HepG2 (cell line): Measurements from ENCODE around the gene PLCB2. TPM values are rescaled to one million over a fixed set of nuclear protein-coding genes. Genes with fewer than 3 reads are reported as not detected.

Source experiments
- CREM ChIP-seq, 2 experiments: sonication (generic) in 1 of 2; formaldehyde crosslinking in 1 of 2; IDR thresholded peaks; 2 replicates each; pipeline versions ENCODE4 v1.4.0 to v1.6.1; 2016 to 2020; ENCODE audit warnings: antibody characterized with exemption in 1 of 2, mild to moderate bottlenecking in 1 of 2, missing genetic modification reagents in 1 of 2
- MNT ChIP-seq: fragments of 450-650 bp; IDR thresholded peaks from 2 replicates; pipeline ENCODE4 v1.6.1; 2016
- RAD21 ChIP-seq: fragments of 450-650 bp; formaldehyde crosslinking; IDR thresholded peaks from 2 replicates; pipeline ENCODE4 v1.5.0; 2020; ENCODE audit warnings: mild to moderate bottlenecking
- ZBTB38 ChIP-seq: sonication (generic); formaldehyde crosslinking; IDR thresholded peaks from 2 replicates; pipeline ENCODE4 v1.5.1; 2020; ENCODE audit warnings: mild to moderate bottlenecking, missing genetic modification reagents
- ZFP62 ChIP-seq: sonication (generic); formaldehyde crosslinking; IDR thresholded peaks from 2 replicates; pipeline ENCODE4 v1.4.0; 2020; ENCODE audit warnings: missing genetic modification reagents
- ZNF446 ChIP-seq: sonication (generic); formaldehyde crosslinking; IDR thresholded peaks from 2 replicates; pipeline ENCODE4 v1.5.0; 2020; ENCODE audit warnings: mild to moderate bottlenecking, missing genetic modification reagents
- ZNF569 ChIP-seq: sonication (generic); formaldehyde crosslinking; IDR thresholded peaks from 2 replicates; pipeline ENCODE4 v1.5.0; 2020; ENCODE audit warnings: mild to moderate bottlenecking, missing genetic modification reagents, moderate library complexity, borderline replicate concordance
- ZNF607 ChIP-seq: sonication (generic); formaldehyde crosslinking; IDR thresholded peaks from 2 replicates; pipeline ENCODE4 v1.5.1; 2020; ENCODE audit warnings: missing genetic modification reagents, mild to moderate bottlenecking, borderline replicate concordance
- ZNF737 ChIP-seq: sonication (generic); formaldehyde crosslinking; IDR thresholded peaks from 2 replicates; pipeline ENCODE4 v1.5.0; 2020; ENCODE audit warnings: missing genetic modification reagents, mild to moderate bottlenecking, borderline replicate concordance
- polyA plus RNA-seq, 8 experiments: library from polyadenylated mRNA; depleted of rRNA in 3 of 8; stranded (reverse) in 7 of 8; unstranded in 1 of 8; fragments of >200 nt; fragmentation: Illumina TruSeq in 4 of 8; extraction: Trizol in 4 of 8; gene quantifications; 2 replicates each; pipeline versions ENCODE4 v1.2.1 to v1.2.3, GENCODE V29; 2011 to 2016; ENCODE audit warnings: low read depth in 4 of 8, missing spikeins in 1 of 8, mixed read lengths in 1 of 8; ENCODE audit not compliant: insufficient read depth in 1 of 8
- total RNA-seq, 5 experiments: library from RNA; depleted of rRNA; stranded (reverse); fragments of >200 nt; fragmentation: Illumina TruSeq; extraction: Trizol; gene quantifications; 2 replicates each; pipeline ENCODE4 v1.2.3, GENCODE V29; 2016; ENCODE audit warnings: low read depth in 1 of 5
- TF ChIP-seq, protein P1 (sequence below): sonication (generic); formaldehyde crosslinking; IDR thresholded peaks from 2 replicates; pipeline ENCODE4 v1.9.0; 2021; ENCODE audit warnings: missing genetic modification reagents, mild to moderate bottlenecking, borderline replicate concordance
- TF ChIP-seq, protein P2 (sequence below): sonication (generic); formaldehyde crosslinking; IDR thresholded peaks from 2 replicates; pipeline ENCODE4 v1.9.0; 2022; ENCODE audit warnings: missing genetic modification reagents, mild to moderate bottlenecking, borderline replicate concordance

PLCB2 gene
- total and polyA plus RNA-seq, 2 of the 13 experiments (the other 11 are each of a cell fraction or from before 2014, with no cell fraction given), result 0.11 TPM; not detected in 1

DNA sequence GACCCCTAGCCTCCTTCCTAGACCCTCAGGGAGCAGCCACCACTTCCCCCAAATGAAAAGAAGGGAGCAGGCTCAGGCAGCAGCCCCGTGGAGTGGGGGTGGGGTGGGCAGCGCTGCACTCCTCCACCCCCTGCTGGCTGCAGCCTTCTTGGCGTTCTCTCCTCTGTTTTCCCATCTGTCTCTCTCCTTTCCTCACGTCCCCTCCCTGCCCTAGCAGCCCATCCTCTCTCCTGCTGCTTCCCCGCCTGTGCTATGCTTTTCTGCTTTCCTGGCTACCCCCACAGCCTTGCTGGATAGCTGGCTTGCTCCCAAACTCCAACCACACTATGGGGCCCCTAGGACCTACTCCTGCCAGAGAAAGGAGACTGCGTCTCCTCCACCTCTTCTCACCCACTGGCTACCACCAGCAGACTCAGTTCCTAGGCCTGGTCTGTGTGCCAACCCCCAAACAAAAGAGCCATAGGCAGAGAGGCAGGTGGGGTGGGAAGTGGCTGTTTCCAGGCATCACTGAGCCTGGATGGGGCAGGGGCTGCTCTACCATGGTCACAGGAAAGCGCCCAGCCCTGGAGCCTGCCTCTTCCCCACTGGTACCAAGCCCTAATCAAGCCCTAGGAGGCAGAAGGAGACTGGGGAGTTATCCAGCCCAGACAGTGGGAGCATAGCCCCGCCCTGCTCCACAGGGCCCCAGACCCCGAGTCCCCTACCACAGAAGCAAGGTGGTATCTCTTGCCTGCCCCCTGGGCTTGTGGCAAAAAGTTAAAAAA is 46.9 kb upstream of the PLCB2 start (continued):
- no peak for TF ChIP-seq ZNF446 (CRISPR knock-in tag)
- TF ChIP-seq ZNF607 (CRISPR knock-in tag), result no peak
- TF ChIP-seq ZFP62 (CRISPR knock-in tag), result no peak
- TF ChIP-seq MNT, result no peak
- TF ChIP-seq RAD21 (CRISPR knock-in tag), result 0 out of 2 replicates have a peak, but pooled peaks have one; percentile 31
- no peak for TF ChIP-seq ZNF569 (CRISPR knock-in tag)
- TF ChIP-seq CREM (IDR thresholded peaks at IDR 0.05), result no peak
- TF ChIP-seq CREM (CRISPR knock-in tag; IDR thresholded peaks at IDR 0.05), result no peak
- TF ChIP-seq, protein P1, sequence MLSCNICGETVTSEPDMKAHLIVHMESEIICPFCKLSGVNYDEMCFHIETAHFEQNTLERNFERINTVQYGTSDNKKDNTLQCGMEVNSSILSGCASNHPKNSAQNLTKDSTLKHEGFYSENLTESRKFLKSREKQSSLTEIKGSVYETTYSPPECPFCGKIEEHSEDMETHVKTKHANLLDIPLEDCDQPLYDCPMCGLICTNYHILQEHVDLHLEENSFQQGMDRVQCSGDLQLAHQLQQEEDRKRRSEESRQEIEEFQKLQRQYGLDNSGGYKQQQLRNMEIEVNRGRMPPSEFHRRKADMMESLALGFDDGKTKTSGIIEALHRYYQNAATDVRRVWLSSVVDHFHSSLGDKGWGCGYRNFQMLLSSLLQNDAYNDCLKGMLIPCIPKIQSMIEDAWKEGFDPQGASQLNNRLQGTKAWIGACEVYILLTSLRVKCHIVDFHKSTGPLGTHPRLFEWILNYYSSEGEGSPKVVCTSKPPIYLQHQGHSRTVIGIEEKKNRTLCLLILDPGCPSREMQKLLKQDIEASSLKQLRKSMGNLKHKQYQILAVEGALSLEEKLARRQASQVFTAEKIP (CRISPR knock-in tag), result no peak
- TF ChIP-seq ZBTB38, result no peak
- TF ChIP-seq, protein P2, sequence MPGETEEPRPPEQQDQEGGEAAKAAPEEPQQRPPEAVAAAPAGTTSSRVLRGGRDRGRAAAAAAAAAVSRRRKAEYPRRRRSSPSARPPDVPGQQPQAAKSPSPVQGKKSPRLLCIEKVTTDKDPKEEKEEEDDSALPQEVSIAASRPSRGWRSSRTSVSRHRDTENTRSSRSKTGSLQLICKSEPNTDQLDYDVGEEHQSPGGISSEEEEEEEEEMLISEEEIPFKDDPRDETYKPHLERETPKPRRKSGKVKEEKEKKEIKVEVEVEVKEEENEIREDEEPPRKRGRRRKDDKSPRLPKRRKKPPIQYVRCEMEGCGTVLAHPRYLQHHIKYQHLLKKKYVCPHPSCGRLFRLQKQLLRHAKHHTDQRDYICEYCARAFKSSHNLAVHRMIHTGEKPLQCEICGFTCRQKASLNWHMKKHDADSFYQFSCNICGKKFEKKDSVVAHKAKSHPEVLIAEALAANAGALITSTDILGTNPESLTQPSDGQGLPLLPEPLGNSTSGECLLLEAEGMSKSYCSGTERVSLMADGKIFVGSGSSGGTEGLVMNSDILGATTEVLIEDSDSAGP, result peak; percentile 18; the same call in 1 of the 2 replicates
- no peak for TF ChIP-seq ZNF737 (CRISPR knock-in tag)
